GM18873 (cell line): ENCODE results near the gene WNK4.

Source experiments
- ATAC-seq: cut with Tn5 transposase; IDR thresholded peaks from one replicate; pipeline ENCODE4 v1.9.1; 2021; ENCODE audit warnings: mild to moderate bottlenecking, moderate library complexity, moderate number of reproducible peaks; ENCODE audit not compliant: unreplicated experiment, low FRiP score

WNK4 gene

GRCh38 chr17:42832934-42833766 is 52.7 kb downstream of the WNK4 start, which contains the start of gene PSME3:
Gene PSME3 (plus strand): TSS chr17:42833397. CDS start chr17:42833632, 235 bp downstream.
- peak; percentile 72 for ATAC-seq

- ATAC-seq: no peak
Measured at GRCh38 chr17:42833767-42834422, 53.5 kb downstream of the WNK4 start.

GRCh38 chr17:42835732-42836131 is 55.3 kb downstream of the WNK4 start:
- no peak for ATAC-seq

GRCh38 chr17:42841975-42842685 is 61.7 kb downstream of the WNK4 start:
- ATAC-seq: no peak

- ATAC-seq: no peak
Measured at GRCh38 chr17:42843358-42843934, 63.0 kb downstream of the WNK4 start.

- ATAC-seq: no peak
Measured at GRCh38 chr17:42844271-42844670, 63.9 kb downstream of the WNK4 start, which contains the start of gene AOC2. Gene AOC2 (plus strand): TSS chr17:42844580. CDS start chr17:42844627, 47 bp downstream.

GRCh38 chr17:42844761-42845555 is 64.5 kb downstream of the WNK4 start:
- ATAC-seq: no peak

- no peak for ATAC-seq
Measured at GRCh38 chr17:42845556-42845917, 65.1 kb downstream of the WNK4 start.

- no peak for ATAC-seq
Measured at GRCh38 chr17:42845918-42846593, 65.6 kb downstream of the WNK4 start.
